Activated naive CD8-positive, alpha-beta T cell treated with anti-CD3 and anti-CD28 coated beads for 36 hours (primary cell): ENCODE results near the gene GTF3C5. TPM values are rescaled to one million over a fixed set of nuclear protein-coding genes. Genes with fewer than 3 reads are reported as not detected.
"Not testable (repeated sequence)": the region's sequence is repeated elsewhere in the genome, so short reads cannot be mapped to it uniquely, and the experiment has no call there.

Experiments
- DNase-seq: peaks from one replicate; pipeline ENCODE4 v3.0.0; 2021
- H3K27ac Mint-ChIP-seq: one replicate; pipeline ENCODE4 v1.8.0; 2022; ENCODE audit warnings: mild to moderate bottlenecking, moderate library complexity, mixed read lengths
- H3K27me3 Mint-ChIP-seq: one replicate; pipeline ENCODE4 v1.8.0; 2022; ENCODE audit warnings: mild to moderate bottlenecking, mixed read lengths
- H3K36me3 Mint-ChIP-seq: one replicate; pipeline ENCODE4 v1.8.0; 2021; ENCODE audit warnings: mild to moderate bottlenecking, mixed read lengths
- H3K4me1 Mint-ChIP-seq: one replicate; pipeline ENCODE4 v1.8.0; 2021; ENCODE audit warnings: mixed read lengths
- H3K4me3 Mint-ChIP-seq: one replicate; pipeline ENCODE4 v1.8.0; 2022; ENCODE audit warnings: mild to moderate bottlenecking, moderate library complexity, mixed read lengths
- H3K9me3 Mint-ChIP-seq: one replicate; pipeline ENCODE4 v1.8.0; 2022; ENCODE audit warnings: mixed read lengths
- total RNA-seq, 2 experiments: library from RNA; stranded (reverse); gene quantifications; one replicate each; pipeline ENCODE4 v1.2.3, GENCODE V29; 2021

The GTF3C5 gene
- total RNA-seq, 2 experiments from 2014 or later, result 85.4 to 90.2 TPM

GRCh38 chr9:133074111-133074651 lies 43.4 kb downstream of the GTF3C5 start:
- H3K4me3 Mint-ChIP-seq, result no peak overlapping the region
- no peak for DNase-seq

DNA sequence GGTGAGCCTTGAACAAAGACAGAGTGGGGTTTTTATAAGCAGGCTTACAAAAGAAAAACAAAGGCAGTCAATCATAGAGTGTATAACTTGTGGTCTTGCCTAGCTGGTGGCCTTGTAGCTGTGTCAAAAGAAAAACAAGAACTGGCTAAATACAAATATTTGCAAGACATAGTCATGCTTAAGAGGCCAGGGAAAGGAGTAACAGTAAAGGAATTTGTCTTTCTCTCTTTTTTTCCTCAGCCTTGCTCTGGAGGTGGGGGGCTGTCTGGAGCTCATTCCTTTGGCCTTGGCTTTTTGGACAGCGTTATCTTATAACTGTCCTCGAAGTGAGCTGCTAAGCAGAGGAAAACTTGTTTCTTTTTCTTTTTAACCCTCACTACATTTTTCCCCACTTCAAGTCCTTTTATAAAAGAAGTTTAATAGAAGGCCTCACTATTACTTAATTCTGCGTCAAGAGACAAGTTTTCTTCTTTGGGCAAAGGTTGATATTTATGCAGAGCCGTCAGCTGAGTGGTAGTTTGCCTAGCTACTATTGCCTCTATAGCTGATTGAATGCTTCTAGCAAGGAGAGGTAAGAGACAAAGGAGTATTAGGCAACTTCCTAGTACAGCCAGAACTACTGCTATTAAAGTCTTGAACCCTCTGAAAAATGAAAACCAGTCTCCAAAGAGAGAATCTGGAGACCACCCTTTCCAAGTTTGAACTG lies 45.3 kb downstream of the GTF3C5 start:
- H3K4me1 Mint-ChIP-seq, result no peaks in the 10 kb centered on the region
- H3K36me3 Mint-ChIP-seq, result peaks cover 1% of the 10 kb centered on the region
- H3K4me3 Mint-ChIP-seq, result no peak overlapping the region
- H3K9me3 Mint-ChIP-seq, result no peaks in the 10 kb centered on the region
- no peak overlapping the region for H3K27ac Mint-ChIP-seq
- no peak for DNase-seq
- no peaks in the 10 kb centered on the region for H3K27me3 Mint-ChIP-seq

More at GRCh38 chr9:133074111-133074651, 43.4 kb downstream of the GTF3C5 start:
- Mint-ChIP-seq H3K9me3 (no peaks in the 10 kb centered on the region), H3K36me3 (peaks cover 1% of the 10 kb centered on the region), H3K27ac (no peak overlapping the region), H3K4me1 (no peaks in the 10 kb centered on the region), H3K27me3 (no peaks in the 10 kb centered on the region)

GRCh38 chr9:133076691-133077090 lies 45.9 kb downstream of the GTF3C5 start:
- Mint-ChIP-seq H3K9me3 (no peaks in the 10 kb centered on the region), H3K27ac (no peak overlapping the region), H3K4me3 (no peak overlapping the region), H3K27me3 (no peaks in the 10 kb centered on the region), H3K36me3 (peaks cover under 1% of the 10 kb centered on the region), H3K4me1 (no peaks in the 10 kb centered on the region)
- no peak for DNase-seq

GRCh38 chr9:133078486-133078885 lies 47.7 kb downstream of the GTF3C5 start:
- Mint-ChIP-seq H3K4me1 (no peaks in the 10 kb centered on the region), H3K27ac (no peak overlapping the region), H3K36me3 (no peaks in the 10 kb centered on the region), H3K9me3 (no peaks in the 10 kb centered on the region), H3K4me3 (no peak overlapping the region), H3K27me3 (no peaks in the 10 kb centered on the region)
- DNase-seq, result no peak

GRCh38 chr9:133080161-133080560 lies 49.4 kb downstream of the GTF3C5 start:
- no peaks in the 10 kb centered on the region for H3K4me1 Mint-ChIP-seq
- H3K36me3 Mint-ChIP-seq, result no peaks in the 10 kb centered on the region
- no peak overlapping the region for H3K4me3 Mint-ChIP-seq
- H3K9me3 Mint-ChIP-seq, result no peaks in the 10 kb centered on the region
- DNase-seq, result no peak
- no peak overlapping the region for H3K27ac Mint-ChIP-seq
- no peaks in the 10 kb centered on the region for H3K27me3 Mint-ChIP-seq

GRCh38 chr9:133080786-133081779 lies 50.3 kb downstream of the GTF3C5 start:
- H3K27me3 Mint-ChIP-seq, H3K27ac Mint-ChIP-seq, H3K4me3 Mint-ChIP-seq, H3K36me3 Mint-ChIP-seq, DNase-seq, H3K9me3 Mint-ChIP-seq, H3K4me1 Mint-ChIP-seq: not testable (repeated sequence)

GRCh38 chr9:133081957-133082644 lies 51.3 kb downstream of the GTF3C5 start:
- H3K4me1 Mint-ChIP-seq, H3K4me3 Mint-ChIP-seq, H3K27ac Mint-ChIP-seq, H3K27me3 Mint-ChIP-seq, H3K36me3 Mint-ChIP-seq, DNase-seq, H3K9me3 Mint-ChIP-seq: not testable (repeated sequence)

GRCh38 chr9:133083688-133084087 lies 52.9 kb downstream of the GTF3C5 start:
- not testable (repeated sequence) for H3K27me3 Mint-ChIP-seq, H3K4me1 Mint-ChIP-seq, H3K4me3 Mint-ChIP-seq, H3K36me3 Mint-ChIP-seq, H3K9me3 Mint-ChIP-seq, H3K27ac Mint-ChIP-seq, DNase-seq

DNA sequence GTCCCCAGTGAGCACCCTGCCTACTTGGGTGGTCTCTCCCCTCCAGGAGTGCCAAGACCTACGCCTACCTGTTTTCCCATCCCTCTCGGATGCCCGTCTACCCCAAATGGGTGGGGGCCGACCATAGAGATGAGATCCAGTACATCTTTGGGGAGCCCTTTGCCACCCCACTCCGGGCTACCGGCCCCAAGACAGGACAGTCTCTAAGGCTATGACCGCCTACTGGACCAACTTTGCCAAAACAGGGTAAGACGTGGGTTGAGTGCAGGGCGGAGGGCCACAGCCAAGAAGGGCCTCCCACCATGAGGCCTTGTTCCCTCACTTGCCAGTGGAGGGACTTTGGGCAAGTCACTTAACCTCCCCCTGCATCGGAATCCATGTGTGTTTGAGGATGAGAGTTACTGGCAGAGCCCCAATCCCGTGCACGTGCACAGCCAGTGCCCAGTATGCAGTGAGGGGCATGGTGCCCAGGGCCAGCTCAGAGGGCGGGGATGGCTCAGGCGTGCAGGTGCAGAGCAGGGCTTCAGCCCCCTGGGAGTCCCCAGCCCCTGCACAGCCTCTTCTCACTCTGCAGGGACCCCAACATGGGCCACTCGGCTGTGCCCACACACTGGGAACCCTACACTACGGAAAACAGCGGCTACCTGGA lies 55.5 kb downstream of the GTF3C5 start:
- H3K27me3 Mint-ChIP-seq, H3K4me1 Mint-ChIP-seq, H3K36me3 Mint-ChIP-seq, H3K9me3 Mint-ChIP-seq, H3K27ac Mint-ChIP-seq, DNase-seq, H3K4me3 Mint-ChIP-seq: not testable (repeated sequence)

GRCh38 chr9:133086894-133087293 lies 56.1 kb downstream of the GTF3C5 start:
- H3K27ac Mint-ChIP-seq, result no peak overlapping the region

GRCh38 chr9:133087429-133088145 lies 56.8 kb downstream of the GTF3C5 start:
- Mint-ChIP-seq H3K36me3 (no peaks in the 10 kb centered on the region), H3K27me3 (no peaks in the 10 kb centered on the region), H3K9me3 (no peaks in the 10 kb centered on the region), H3K4me1 (no peaks in the 10 kb centered on the region), H3K27ac (no peak overlapping the region), H3K4me3 (no peak overlapping the region)
- no peak for DNase-seq

More at GRCh38 chr9:133086894-133087293, 56.1 kb downstream of the GTF3C5 start:
- Mint-ChIP-seq H3K4me1 (no peaks in the 10 kb centered on the region), H3K4me3 (no peak overlapping the region), H3K9me3 (no peaks in the 10 kb centered on the region), H3K36me3 (no peaks in the 10 kb centered on the region), H3K27me3 (no peaks in the 10 kb centered on the region)
- no peak for DNase-seq

DNA sequence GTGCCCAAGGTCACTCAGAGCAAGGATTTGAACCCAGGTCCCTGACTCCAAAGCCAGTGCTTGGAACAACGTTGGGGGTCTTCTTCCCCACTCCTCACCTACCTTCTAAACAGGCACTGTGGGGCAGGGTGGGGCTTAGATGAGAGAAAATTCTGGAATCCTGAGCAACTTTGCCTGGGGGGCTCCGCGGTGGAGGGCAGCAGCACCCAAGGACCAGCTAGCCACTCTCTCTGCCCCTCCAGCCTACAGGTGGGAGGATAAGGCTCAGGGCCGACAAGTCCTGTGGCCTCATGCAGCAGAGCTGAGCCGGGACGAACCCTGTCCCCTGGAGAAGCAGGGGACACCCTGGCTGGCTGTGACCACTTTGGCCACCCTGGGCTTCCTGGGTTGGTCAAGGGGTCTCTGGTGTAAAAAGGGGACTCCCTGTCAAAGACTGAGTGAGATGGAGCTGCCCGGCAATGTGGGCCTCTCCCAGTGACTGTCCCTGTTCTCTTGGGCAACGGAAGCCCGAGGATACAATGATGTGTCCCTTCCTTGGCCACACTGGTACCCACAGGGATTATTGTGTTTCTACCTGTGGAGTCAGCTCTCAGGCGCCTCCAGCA lies 57.5 kb downstream of the GTF3C5 start:
- Mint-ChIP-seq H3K9me3 (no peaks in the 10 kb centered on the region), H3K4me1 (no peaks in the 10 kb centered on the region), H3K27me3 (no peaks in the 10 kb centered on the region), H3K36me3 (no peaks in the 10 kb centered on the region), H3K4me3 (no peak overlapping the region), H3K27ac (no peak overlapping the region)
- no peak for DNase-seq

GRCh38 chr9:133088756-133089155 lies 58.0 kb downstream of the GTF3C5 start:
- H3K36me3 Mint-ChIP-seq, result no peaks in the 10 kb centered on the region
- H3K9me3 Mint-ChIP-seq, result no peaks in the 10 kb centered on the region
- no peak overlapping the region for H3K27ac Mint-ChIP-seq
- no peak for DNase-seq
- H3K4me3 Mint-ChIP-seq, result no peak overlapping the region
- no peaks in the 10 kb centered on the region for H3K27me3 Mint-ChIP-seq
- H3K4me1 Mint-ChIP-seq, result no peaks in the 10 kb centered on the region

DNA sequence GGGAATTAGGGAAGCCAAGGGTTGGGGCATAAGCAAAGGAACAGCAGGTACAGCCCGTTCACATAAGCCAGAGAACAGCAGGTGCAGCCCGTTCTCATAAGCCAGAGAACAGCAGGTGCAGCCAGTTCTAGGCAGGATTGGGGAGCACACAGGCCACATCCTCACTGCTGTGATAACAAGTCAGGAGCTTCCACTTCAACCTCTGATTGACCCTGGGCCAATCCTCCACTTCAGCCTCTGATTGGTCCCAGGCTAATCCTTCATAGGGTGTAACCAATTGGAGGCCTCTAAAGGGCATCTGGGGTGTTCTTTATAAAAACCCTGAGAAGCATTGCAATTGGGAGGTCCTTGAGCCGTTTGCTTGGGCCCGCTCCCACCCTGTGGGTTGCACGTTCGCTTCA lies 58.5 kb downstream of the GTF3C5 start:
- Mint-ChIP-seq H3K9me3 (no peaks in the 10 kb centered on the region), H3K27ac (no peak overlapping the region), H3K4me3 (no peak overlapping the region), H3K27me3 (no peaks in the 10 kb centered on the region), H3K36me3 (no peaks in the 10 kb centered on the region), H3K4me1 (no peaks in the 10 kb centered on the region)
- no peak for DNase-seq
